G401 (cell line): ENCODE data around the gene STK38L. TPM values are rescaled to one million over a fixed set of nuclear protein-coding genes. Genes with fewer than 3 reads are reported as not detected.

ENCODE experiments used
- DNase-seq: peaks from one replicate; pipeline ENCODE4 v3.0.0-alpha.2; 2015; ENCODE audit warnings: low spot score
- in situ Hi-C: cut with HindIII; loops from 2 replicates; pipeline ENCODE4 v1.10.0; 2016; ENCODE audit warnings: low sequenced_read_pairs, mixed read lengths
- total RNA-seq: library from RNA; depleted of rRNA; stranded (reverse); fragments of >200 nt; shearing (Covaris generic); gene quantifications from 2 replicates; pipeline ENCODE4 v1.2.3, GENCODE V29; 2014; rRNA removed

STK38L gene
- 6.3 and 13.9 TPM in 2 replicates for total RNA-seq

DNA sequence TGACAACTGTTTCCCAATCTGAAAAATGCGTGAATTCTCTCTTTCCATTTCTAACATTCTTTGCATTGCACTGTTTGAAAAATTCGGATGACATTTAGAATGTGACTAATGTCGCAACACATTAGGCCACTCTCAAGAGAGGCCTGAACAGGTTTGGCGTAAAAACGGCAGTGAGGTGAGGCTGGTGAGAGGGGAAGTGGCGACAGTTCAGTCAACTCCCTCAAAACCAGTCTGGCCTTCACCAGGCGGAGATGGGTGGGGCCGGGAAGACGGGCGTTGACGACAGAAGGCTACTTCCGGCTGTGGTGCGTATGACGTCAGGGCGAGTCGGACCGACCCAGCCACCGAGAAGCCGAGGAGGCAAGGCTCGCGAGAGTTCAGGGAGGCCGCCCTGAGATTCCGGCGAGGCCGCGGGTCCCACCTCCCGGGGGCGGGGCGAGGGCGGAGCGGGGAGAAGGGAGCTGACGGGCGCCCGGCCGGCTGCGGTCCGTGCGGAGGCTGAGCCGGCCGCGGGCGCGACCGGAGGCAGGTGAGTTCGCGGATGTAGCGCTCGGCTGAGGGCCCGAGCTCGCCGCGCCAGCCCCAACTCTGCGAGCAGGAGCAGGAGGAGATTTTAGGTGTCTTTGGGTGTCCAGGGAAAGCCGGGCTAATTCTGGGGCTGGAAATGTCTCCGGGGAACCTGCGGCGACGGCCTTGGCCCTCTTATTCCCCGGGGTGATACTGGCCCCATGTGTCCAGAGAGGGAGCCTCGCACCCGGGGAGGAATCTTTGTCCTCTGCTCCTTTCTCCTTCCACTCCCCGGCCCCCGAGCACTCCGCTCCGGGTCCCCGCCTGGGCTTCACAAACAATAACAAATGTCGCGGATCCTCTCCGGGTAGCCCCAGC lies at the start of gene STK38L:
Gene STK38L, plus strand, starts transcription at position 483 of the 885 bp plus-strand sequence. CDS start 53,435 bp downstream, outside the sequence.
- DNase-seq = peak; percentile 96
- in situ Hi-C loops = no loop called here

DNA sequence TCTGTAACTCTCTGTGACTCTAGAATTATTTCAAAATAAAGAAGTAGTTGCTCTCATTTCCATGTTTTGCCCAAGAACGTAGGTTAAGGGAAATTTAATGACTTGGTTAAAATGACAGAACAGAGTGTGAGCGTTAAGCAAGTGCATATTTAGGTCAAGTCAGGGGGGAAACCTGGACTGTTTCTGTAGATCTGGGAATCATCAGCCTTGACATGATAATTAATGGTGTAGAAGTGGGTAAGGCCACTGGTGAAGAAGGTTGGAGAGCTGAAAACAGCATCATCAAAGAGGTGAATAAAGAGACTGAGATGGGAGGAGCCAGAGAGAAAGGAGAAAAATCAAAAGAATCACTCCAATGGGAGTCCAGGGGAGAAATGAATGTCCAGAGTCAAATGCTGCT lies 49.4 kb upstream of the STK38L start:
- no peak for DNase-seq
- in situ Hi-C loops = no loop called here

- in situ Hi-C loops = no loop called here
- DNase-seq = no peak
Measured at GRCh38 chr12:27198036-27198435, 46.0 kb upstream of the STK38L start.

DNA sequence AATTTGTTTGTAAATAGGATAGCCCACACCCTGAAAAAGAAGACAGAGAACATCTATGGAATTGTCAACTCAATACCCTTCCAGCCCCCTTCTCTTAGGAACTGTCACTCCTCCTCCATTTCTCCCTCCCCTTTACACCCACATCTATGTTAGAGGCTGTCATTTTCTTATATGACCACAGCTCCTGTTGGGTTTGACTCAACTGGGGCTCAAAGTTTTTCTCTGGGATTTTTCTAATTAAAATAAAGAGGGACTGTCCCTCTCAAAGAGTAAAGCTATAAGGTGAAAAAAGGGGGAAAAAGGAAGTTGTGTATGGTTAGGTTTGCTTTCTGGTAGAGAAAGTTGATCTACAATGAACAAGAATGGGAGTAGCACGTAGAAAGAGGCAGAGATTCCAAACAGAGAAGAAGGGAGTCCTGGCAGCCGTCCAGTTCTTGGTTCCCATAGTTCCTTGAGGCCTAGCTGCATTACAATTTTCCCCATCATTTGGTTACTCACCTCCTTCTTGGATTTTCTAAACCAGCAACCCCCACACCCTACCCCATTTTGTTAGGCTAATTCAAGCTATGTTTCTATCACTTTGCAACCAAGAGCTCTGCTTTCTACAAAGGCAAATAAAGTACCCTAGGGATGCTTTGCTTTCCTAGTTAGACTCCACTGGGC lies 44.3 kb upstream of the STK38L start:
- in situ Hi-C loops = no loop called here
- no peak for DNase-seq

GRCh38 chr12:27201169-27201568 lies 42.9 kb upstream of the STK38L start:
- DNase-seq = peak; percentile 46
- in situ Hi-C loops = no loop called here

DNA sequence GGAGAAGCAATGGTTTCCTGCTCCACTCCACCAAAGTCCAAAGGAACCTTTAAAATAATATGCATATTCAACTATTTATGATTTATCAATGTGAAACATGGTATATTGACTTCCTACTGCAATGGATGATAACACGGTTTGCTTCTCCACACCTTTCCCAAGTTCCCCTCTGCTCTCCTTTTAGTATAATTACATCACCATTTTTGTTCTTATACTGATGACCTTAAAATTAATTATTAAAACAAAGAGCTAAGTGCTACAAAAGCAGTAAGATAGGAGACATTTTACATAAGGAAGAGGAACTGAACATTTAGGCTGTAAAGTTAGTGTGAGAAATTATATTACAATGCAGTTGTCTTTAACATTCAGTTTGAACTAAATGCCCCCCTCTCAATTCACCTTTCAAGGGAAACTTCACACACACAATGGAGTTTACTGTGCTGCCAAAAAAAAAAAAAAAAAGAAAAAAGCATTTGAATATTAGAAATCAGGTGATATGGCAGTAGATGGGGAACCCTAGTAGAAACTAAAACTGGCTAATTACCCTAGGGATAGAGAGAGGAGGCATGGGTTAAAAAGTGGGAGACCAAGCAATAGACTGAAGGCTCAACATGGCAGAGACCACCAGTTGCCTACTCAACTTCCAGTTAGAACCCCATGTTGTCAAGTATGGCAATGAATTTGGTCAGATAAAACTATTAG lies 37.1 kb upstream of the STK38L start:
- DNase-seq = no peak
- in situ Hi-C loops = no loop called here

GRCh38 chr12:27207615-27208413 lies 36.3 kb upstream of the STK38L start:
- in situ Hi-C loops = no loop called here

DNA sequence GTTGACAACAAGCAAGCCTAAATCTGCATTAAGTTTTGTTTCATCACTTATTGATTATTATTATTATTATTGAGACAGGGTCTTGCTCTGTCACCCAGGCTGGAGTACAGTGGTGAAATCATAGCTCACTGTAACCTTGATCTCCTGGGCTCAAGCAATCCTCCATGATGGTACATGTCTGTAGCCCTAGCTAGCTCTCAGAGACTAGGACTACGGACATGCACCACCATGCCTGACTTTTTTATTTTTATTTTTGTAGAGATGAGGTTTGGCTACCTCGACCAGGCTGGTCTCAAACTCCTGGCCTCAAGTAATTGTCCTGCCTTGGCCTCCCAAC lies 35.7 kb upstream of the STK38L start:
- no peak for DNase-seq
- in situ Hi-C loops = no loop called here

More at GRCh38 chr12:27207615-27208413, 36.3 kb upstream of the STK38L start:
- no peak for DNase-seq

- in situ Hi-C loops = no loop called here
- no peak for DNase-seq
Measured at GRCh38 chr12:27209257-27209910, 34.7 kb upstream of the STK38L start.

DNA sequence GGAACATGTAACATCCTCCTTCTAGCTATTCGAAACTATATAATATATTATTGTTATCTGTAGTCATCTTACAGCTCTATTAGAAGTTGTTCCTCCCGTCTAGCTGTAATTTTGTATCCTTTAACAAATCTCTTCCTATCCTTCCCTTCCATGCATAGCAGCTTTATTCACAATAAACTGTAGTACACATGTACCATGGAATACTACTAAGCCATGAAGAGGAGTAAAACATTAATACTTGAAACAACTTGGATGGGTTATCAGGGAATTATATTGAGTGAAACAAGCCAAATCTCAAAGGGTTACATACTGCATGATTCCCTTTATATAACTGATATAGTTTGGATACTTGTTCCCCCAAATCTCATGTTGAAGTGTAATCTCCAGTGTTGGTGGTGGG lies 33.9 kb upstream of the STK38L start:
- in situ Hi-C loops = no loop called here
- DNase-seq = no peak

- in situ Hi-C loops = no loop called here
- no peak for DNase-seq
Measured at GRCh38 chr12:27212861-27213260, 31.2 kb upstream of the STK38L start.

GRCh38 chr12:27213304-27213703 lies 30.8 kb upstream of the STK38L start:
- in situ Hi-C loops = no loop called here

DNA sequence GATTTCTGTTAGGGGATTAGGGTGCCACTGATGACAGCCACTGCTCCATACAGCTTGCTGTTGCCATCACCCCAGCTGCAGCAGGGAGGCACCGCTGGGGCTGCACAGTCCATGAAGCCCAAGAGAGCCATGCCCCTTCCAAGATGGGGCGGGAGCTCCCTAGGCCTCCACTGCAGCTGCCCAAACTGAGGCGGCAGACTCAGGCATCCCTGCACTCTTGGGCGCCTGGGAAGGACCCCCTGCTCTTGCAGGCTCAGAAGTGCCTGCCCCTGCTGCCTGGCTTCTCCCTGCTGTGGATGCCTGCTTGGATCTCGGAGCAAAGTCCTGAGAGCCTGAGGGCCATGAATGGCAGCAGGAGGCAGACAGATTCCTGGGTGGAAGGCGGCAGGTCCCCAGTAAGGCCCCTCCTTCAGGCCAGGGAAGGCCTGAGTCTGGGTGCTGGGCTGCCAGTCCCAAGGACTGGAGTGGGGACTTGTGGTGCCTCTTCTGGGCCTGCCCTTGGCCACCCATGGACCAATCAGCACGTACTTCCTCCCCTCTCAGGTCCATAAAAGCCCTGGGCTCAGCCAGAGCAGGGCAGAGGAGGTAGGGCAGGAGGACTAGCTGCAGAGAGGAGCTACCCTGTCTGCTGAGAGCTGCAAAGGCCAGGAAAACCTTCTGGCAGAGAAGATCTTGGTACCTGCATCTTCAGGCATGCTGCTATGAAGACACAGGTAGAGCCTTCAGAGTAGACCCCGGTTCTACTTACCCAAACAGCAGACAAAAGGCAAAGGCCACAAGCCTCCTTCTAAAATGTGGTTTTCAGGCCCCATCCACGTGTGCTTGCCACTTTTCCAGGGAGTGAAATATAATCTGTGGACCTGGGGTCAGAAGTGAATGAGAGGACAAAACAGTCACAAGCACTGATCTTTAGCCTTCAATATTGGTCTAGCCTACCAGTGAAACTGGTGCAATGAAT lies 30.0 kb upstream of the STK38L start:
- no peak for DNase-seq
- in situ Hi-C loops = no loop called here

More at GRCh38 chr12:27213304-27213703, 30.8 kb upstream of the STK38L start:
- DNase-seq = no peak

DNA sequence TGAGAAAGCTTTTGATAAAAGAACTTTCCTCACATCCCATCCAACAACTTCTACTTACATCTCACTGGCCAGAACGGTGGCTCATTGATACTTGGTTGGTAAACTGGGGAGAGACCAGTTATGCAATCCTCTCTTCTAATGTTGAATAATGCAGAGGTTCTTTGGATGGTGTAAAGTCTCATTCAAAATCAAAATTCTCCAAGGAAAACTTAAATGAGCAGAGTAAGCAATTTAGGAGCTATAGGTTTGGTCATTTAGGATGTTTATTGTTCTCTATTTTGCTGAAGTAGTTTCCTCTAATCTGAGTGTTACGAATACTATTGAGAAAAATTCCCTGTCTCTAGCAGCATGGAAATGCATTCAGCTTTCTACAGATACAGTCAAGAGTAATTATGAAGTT lies 26.5 kb upstream of the STK38L start:
- in situ Hi-C loops = no loop called here
- no peak for DNase-seq

GRCh38 chr12:27219693-27220054 lies 24.4 kb upstream of the STK38L start:
- no peak for DNase-seq
- in situ Hi-C loops = no loop called here

DNA sequence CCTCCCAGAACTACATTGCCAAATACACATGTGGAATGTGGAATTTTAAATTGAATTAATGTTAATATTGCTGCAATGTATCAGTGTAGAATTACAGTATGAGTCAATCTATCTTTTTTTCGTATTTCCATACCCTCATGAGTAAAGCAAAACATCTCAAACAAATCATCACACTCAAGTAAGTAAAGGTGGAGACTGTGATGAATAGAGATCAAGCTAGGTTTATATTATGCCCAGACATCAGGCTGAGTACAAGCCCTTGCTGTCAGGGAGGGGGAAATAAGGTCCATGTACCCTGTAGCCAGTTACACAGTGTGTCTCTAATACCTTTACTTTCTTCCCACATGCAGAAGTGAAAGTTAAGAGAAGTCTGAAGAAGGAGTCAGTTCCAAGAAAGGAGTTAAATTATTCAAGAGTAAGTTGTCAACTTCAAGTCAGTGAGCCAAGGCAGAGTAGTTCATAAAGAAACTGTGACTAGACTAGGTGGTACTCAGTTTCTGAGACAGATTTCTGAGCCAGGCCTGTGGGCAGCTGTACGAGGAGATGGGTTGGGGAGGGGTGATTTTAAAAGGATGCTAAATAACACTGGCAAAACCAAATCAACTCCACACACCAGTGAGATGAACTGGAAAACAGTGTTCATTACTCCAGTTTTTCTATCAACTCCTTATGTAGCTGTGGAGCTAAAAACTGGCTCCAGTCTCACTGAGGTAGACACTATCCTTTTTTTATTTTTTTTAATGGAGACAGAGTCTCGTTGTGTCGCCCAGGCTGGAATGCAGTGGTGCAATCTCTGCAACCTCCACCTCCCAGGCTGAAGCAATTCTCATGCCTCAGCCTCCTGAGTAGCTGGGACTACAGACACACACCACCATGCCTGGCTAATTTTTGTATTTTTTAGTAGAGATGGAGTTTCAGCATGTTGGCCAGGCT lies 23.8 kb upstream of the STK38L start:
- DNase-seq = no peak
- in situ Hi-C loops = no loop called here

- in situ Hi-C loops = no loop called here
- no peak for DNase-seq
Measured at GRCh38 chr12:27220988-27221345, 23.1 kb upstream of the STK38L start.
